Stimulated activated CD4-positive, alpha-beta T cell treated with anti-CD3 and anti-CD28 coated beads, Interleukin-1b, Interleukin-23, amount 100 ng/mL, for 48 hours (primary cell): ENCODE measurements around the gene UNKL.

ENCODE experiments used
- DNase-seq: peaks from one replicate; pipeline ENCODE4 v3.0.0-alpha.2; 2020

Gene UNKL

DNA sequence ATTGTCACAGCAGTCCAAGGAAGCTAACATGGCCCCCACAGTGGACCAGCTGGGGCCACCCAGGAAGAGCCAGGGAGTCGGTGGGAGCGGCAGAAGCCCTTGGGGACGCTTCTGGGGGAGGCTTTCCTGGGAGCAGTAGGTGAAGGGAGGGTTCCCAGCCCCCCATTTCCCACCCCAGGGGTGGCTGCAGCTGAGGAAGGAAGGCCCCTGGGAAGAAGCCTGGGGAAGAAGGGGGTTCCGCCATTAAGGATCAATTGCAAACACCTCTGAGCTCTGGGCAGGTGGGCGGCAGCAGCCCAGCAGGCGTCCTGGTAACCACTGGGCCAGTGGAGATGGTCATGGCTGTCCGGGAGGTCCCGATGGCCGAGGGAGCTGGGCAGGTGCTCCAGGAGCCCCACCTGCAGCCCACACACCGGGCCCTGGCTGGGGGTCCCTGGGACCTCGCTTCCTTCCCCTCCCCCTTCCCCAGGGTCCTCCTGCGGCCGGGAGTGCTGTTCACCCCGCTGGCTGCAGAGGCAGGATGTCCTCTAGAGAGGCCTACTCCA, 15.8 kb upstream of the UNKL start:
- no peak for DNase-seq

DNA sequence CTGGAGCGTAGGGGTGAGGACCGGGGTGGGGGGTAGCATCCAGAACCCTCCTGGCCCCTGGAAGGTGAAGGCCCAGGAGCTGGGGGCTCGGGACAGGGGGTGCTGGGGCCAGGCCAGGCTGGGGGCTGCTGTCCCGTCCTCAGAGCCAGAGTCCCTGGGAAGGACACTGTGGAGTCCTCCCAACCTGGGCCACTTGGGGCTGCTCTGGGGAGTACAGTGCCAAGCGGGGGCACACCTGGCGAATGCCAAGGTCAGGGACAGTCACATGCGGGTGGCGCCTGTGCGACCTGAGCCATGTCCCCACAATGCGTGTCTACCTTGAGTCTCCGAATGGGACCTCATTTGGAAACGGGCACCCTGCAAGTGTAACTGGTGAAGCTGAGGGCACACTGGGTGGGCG, 15.1 kb upstream of the UNKL start:
- no peak for DNase-seq

DNA sequence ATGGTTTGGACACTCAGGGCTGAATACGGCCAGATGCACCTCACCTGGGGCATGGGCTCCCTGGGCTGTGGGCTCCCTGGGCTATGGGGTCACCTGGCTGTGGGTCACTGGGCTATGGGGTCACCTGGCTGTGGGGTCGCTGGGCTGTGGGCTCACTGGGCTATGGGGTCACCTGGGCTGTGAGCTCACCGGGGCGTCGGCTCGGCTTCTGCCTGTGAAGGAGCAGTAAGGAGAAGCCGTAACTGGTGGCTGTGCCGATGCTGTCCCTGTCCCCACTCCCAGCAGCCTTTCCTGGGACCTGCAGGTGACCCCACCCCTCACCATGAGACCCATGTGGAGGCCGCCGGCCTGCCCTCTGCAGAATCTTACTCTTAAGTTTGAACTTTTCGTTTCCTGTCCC, 14.5 kb upstream of the UNKL start:
- DNase-seq, result no peak

GRCh38 chr16:1428511-1428910, 14.0 kb upstream of the UNKL start:
- peak; percentile 57 for DNase-seq

DNA sequence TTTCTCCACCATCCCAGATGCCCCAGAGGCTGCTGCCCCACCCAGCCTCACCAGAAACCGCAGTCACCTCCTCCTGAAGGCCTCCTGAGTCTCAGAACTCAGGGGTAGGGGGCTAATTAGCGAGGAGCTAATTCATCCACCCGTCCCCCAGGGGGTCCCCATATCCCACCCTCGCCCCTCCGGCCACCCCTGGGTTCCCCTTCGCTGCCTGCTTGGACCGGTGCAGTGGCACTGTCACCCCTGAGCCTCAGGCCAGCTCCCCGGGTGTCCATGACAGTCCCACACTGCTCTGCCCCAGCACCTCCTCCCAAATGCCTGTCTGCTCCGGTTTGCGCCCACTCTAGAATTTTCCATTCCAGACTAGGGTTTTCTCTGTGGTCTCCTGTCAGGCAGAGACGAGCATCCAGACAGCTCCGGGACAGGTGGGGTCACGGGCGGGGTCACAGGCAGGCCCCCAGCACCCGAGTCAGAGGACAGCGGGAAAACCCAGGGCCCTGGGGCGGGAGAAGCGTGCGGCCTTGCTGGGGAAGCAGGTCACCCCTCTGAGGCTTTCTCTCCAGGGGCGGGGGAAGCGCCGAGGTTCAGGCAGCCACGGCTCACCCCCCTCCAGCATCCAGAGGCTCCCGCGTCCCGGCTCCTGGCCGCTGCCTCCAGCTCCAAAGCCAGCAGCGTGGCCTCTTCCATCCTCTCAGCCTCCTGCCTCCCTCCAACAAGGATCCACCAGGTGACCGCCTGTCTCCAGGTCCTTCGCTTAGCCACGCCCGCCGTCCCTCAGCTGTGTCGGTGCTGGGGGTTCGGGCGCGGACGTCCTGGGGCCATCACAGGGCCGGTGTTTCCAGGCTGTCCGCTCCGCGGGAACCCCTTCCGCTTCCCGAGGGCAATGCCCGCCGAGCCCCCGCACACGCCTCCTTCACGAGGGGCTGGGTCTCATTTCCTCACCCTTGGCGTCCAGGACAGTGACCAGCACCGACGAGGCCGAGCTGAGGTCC, 13.3 kb upstream of the UNKL start:
- DNase-seq, result no peak

DNA sequence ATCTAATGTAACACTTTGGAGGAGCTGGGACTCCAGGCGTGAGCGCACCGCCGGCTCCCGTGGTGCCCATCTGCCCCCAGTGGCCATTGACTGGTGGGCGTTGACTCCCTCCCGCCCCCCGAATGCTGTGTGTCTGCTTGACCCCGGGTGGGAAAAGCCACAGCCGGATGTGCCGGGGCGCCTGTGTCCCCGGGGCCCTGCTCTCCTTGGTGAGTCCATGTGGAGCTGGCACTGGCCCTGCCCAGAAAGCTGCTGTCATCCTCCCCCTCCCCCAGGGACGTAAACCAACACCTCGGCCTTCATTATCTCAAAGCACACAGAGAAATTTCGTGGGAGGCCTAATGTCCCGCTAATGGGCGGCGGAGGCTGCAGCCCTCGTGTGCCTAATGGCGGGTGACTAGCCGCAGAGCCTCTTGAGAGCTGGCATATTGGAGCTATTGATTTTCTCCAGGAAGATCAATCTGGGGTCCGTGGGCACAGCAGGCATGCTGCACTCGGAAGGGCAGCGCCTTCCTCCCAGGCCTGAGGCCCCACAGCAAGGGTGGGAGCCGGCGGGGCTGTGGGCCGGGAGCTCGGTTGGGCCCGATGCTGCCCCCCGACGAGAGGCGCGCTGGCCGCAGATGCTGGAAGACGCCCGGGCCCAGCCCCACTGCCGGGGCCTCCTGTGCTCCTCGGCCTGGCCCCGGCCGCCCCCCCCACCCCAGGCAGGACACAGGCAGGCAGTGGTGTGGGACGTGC, 12.4 kb upstream of the UNKL start:
- DNase-seq, result no peak

DNA sequence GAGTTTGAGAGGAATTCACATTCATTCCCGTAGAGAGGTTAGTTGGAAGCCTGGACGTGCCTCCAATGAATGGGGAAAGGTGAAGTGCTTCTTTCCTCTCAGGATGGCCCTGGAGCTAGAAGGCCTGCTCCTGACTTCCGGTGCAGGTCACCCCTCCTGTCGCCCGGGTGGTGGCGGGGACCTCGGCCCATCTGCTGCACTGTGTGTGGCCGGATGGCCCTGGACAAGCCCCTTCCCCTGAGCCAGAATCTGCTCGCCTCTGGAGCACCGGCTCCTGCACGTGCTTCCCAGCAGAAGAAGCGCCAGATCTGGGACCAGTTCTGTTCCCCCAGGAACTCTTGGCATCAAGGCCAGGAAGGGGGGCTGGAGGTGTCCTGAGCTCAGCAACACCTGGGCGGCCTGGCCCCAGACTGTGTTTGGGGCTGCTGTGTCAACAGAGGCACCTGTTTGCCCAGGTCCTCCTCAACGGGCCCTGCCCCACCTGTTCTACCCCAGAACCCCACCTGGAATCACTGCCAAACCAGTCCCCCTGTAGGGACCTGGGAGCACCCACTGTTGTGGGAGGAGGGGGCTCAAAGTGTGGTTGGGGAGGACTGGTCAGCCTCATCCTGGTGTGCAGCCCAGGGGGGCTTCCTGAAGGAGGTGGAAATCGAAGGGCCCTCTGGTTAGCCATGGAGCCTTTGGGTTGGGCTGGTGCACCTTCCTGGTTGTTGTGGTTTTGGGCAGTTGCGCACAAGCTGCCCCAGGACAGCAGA, 11.3 kb upstream of the UNKL start:
- no peak for DNase-seq

DNA sequence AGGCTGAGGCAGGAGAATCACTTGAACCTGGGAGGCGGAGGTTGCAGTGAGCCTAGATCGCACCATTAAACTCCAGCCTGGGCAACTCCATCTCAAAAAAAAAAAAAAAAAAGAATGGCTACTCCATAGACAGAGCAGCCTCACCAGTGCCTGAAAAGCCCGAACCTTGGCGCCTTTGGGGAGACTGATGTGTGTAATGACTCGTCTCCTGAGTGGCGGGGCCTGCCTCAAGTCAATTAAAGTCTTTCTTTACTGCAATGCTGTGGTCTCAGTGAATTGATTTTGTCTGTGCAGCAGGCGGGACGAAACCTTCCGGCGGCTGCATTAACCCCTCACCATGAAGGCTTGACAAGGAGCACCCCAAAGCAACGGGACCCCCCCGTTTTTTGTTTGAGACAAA, 9.5 kb upstream of the UNKL start:
- no peak for DNase-seq

DNA sequence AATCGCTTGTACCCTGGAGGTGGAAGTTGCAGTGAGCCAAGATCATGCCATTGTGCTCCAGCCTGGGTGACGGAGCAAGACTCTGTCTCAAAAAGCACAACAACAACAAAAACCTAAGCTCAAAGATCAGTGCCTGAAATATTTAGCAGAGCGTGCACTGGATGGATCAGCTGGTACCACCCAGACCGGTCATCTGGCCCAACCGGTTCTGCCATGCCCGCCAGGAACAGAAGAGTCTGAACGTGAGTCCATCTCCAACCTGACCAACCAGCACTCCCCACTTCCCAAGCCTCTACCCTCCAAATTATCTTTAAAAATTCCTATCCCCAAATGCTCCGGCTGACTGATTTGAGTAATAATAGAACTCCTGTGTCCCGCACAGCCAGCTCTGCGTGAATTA, 7.6 kb upstream of the UNKL start:
- DNase-seq, result no peak

GRCh38 chr16:1420111-1420539, 5.6 kb upstream of the UNKL start:
- no peak for DNase-seq

DNA sequence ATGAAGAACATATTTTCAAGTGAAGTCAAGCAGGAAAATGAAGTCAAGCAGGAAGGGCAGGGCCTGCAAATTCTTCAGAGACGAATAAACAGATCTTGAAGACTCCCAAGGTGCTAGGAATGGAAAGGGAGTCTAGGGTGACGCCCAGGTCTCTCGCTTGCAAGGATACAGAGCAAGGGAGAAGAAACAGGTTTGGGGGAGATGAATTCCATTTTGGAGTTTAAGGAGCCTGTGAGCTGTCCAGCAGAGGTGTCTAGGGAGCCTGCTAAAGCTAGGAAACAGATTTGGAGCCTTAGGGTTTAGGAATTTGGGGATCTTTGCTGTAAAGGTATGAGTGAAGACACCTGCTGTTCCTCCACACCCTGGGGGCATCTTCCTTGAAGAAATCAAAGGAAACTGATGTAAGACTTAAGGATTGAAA, 2.0 kb upstream of the UNKL start:
- DNase-seq, result no peak

GRCh38 chr16:1413684-1414531, 596 bp downstream of the UNKL start:
- DNase-seq, result peak; percentile 67

GRCh38 chr16:1412847-1413246, 1.7 kb downstream of the UNKL start:
- DNase-seq, result no peak

DNA sequence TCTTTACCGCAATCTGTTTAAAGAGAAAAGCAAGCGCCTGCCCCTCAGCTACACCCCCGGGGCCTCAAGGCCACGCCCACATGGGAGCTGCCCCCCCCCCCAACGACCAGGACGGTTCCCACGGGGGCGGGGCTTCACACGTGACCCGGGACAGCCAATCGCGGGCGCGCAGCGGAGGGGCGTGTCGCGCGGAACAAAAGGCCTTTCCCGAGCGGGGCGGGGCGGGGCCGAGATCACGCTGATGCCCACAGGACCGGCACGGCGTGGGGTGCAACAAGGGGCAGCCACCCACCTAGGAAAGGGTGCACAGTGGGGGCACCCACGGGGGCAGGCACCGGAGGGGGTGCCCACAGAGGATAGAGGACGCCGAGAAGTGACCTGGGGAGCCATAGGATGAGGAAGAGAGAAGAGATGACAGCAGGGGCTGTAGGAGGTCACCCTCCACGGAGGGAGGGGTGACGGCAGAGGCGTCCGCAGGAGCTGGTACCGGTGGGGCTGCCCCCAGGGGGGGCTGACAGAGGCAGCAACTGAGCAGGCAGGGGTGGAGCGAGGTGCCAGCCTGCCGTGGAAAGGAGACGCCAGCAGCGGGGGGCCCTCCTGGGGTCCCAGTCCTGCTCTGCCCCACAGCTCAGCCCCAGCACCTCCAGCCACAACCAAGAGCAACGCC, 6.2 kb downstream of the UNKL start:
- DNase-seq, result peak; percentile 93

DNA sequence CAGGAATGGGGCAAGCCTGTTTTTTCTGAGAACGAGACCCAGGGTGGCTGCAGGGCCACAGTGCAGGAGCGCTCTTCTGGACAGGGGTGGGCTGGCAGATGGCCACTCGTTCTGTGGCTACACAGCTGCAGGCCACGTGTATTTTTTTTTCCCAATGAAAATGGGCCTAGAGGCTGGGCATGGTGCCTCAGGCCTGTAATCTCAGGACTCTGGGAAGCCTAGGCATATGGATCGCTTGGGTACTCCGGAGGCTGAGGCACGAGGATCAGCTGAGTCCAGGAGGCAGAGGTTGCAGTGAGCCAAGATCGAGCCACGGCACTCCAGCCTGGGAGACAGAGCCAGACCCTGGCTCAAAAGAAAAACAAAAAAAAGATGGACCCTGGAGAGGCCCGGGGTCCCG, 6.8 kb downstream of the UNKL start:
- DNase-seq, result no peak

DNA sequence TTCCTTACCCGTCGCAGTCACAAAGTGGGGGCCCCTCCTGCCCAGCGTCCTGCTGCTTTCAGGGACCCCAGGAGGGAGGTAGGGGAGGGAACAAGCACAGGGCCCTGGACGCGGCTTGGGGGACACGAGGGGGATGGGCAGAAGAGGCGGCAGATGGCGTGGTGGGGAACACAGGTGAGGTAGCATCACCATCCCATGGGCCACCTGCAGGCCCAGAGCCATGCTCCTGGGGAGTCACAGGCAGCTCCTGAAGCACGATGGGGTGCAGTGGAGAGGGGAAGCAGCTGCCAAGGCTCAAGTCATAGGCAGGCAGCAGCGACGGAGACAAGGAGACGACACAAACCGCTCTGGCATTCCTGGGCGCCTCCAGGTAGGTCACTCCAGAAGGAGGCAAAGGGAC, 10.8 kb downstream of the UNKL start:
- DNase-seq, result no peak

DNA sequence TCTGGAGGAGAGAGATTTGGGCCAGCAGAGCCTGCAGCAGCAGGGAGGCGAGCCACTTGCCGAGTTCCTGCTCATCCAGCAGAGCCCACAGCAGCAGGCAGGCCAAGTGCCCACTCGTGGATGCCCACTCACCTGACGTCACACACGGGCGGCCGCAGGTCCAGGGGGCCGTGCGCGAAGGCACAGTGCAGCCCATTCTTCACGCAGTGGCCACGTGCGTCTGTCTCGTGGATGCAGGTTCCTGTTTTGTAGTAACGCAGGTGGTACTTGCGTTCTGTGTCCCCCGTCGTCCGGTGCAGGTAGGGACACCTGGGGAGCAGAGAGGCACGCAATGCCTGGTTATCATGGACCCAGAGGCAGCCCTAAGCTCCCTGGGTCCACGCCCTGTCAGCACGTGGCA, 11.5 kb downstream of the UNKL start:
- no peak for DNase-seq

- no peak for DNase-seq
Observed at GRCh38 chr16:1401758-1402154, 12.7 kb downstream of the UNKL start.

- no peak for DNase-seq
Observed at GRCh38 chr16:1401061-1401757, 13.3 kb downstream of the UNKL start.

- DNase-seq, result no peak
Observed at GRCh38 chr16:1398826-1399581, 15.5 kb downstream of the UNKL start.
